Naive thymus-derived CD4-positive, alpha-beta T cell (primary cell): ENCODE data around the gene ZNF280A. TPM values are rescaled to one million over a fixed set of nuclear protein-coding genes. Genes with fewer than 3 reads are reported as not detected.
"Not testable (repeated sequence)": the region's sequence is repeated elsewhere in the genome, so short reads cannot be mapped to it uniquely, and the experiment has no call there.

Source experiments
- ATAC-seq: fragments of 150-1000 bp; cut with Tn5 transposase; 2 replicates; pipeline ENCODE4 v1.10.0; 2021; ENCODE audit warnings: mild to moderate bottlenecking, moderate library complexity
- CTCF ChIA-PET: fragments of 350-600 bp; sonication (Branson Sonifier 250); formaldehyde crosslinking; loops from one replicate; lab custom pipeline; 2021; ENCODE audit warnings: antibody characterized with exemption; lab: Charles Lee
- POLR2A ChIA-PET: fragments of 350-600 bp; sonication (Branson Sonifier 250); formaldehyde crosslinking; loops from one replicate; lab custom pipeline; 2021; ENCODE audit warnings: antibody characterized with exemption, inconsistent platforms; lab: Charles Lee
- DNase-seq, 9 donors: peaks; one replicate each; pipeline versions ENCODE4 v3.0.0 to v3.0.0-alpha.2; 2020 to 2022; ENCODE audit warnings: mixed read lengths in 1 of 9
- H3K27ac ChIP-seq: one replicate; pipeline ENCODE4 v1.7.0; 2013; ENCODE audit warnings: mild to moderate bottlenecking, low read depth, low read length, moderate library complexity
- H3K27me3 ChIP-seq, 2 donors: one replicate each; pipeline ENCODE4 v1.7.0; 2013; ENCODE audit warnings: low read length in 2 of 2, mild to moderate bottlenecking in 2 of 2, moderate library complexity in 2 of 2; ENCODE audit not compliant: control insufficient read depth in 2 of 2, insufficient read depth in 2 of 2
- H3K36me3 ChIP-seq, 3 experiments: 1 replicate in 2 of 3; 2 replicates in 1 of 3; pipeline ENCODE4 v1.7.0; 2013; ENCODE audit warnings: low read length in 3 of 3, mild to moderate bottlenecking in 3 of 3, moderate library complexity in 1 of 3; ENCODE audit not compliant: insufficient read depth in 3 of 3, control insufficient read depth in 2 of 3
- H3K4me1 ChIP-seq, 2 donors: one replicate each; pipeline ENCODE4 v1.7.0; 2013; ENCODE audit warnings: low read length in 2 of 2, mild to moderate bottlenecking in 2 of 2, moderate library complexity in 1 of 2; ENCODE audit not compliant: control insufficient read depth in 2 of 2, insufficient read depth in 2 of 2
- H3K4me3 ChIP-seq: 2 replicates; pipeline ENCODE4 v1.7.0; 2013; ENCODE audit warnings: mild to moderate bottlenecking, low read length
- H3K9me3 ChIP-seq, 3 experiments: 1 replicate in 2 of 3; 2 replicates in 1 of 3; pipeline ENCODE4 v1.7.0; 2013; ENCODE audit warnings: low read length in 3 of 3; ENCODE audit not compliant: control insufficient read depth in 2 of 3
- H3K27ac Mint-ChIP-seq, 9 donors: one replicate each; pipeline ENCODE4 v1.8.0; 2020 to 2022; ENCODE audit warnings: mixed read lengths in 9 of 9, mild to moderate bottlenecking in 8 of 9, moderate library complexity in 5 of 9, inconsistent platforms in 2 of 9
- H3K27me3 Mint-ChIP-seq, 5 donors: one replicate each; pipeline ENCODE4 v1.8.0; 2021 to 2022; ENCODE audit warnings: mixed read lengths in 5 of 5, mild to moderate bottlenecking in 1 of 5
- H3K36me3 Mint-ChIP-seq, 5 donors: one replicate each; pipeline ENCODE4 v1.8.0; 2020 to 2022; ENCODE audit warnings: mixed read lengths in 5 of 5, mild to moderate bottlenecking in 3 of 5, inconsistent platforms in 1 of 5
- H3K4me1 Mint-ChIP-seq, 7 donors: one replicate each; pipeline ENCODE4 v1.8.0; 2020 to 2022; ENCODE audit warnings: mixed read lengths in 7 of 7, mild to moderate bottlenecking in 3 of 7, inconsistent platforms in 1 of 7
- H3K4me3 Mint-ChIP-seq, 10 donors: one replicate each; pipeline ENCODE4 v1.8.0; 2020 to 2022; ENCODE audit warnings: mild to moderate bottlenecking in 10 of 10, mixed read lengths in 10 of 10, moderate library complexity in 6 of 10, inconsistent platforms in 2 of 10
- H3K9me3 Mint-ChIP-seq, 11 donors: one replicate each; pipeline ENCODE4 v1.8.0; 2020 to 2022; ENCODE audit warnings: mixed read lengths in 11 of 11, mild to moderate bottlenecking in 4 of 11, inconsistent platforms in 1 of 11, moderate library complexity in 1 of 11
- intact Hi-C, 2 donors: fragments of 100-400 bp; cut with micrococcal nuclease; formaldehyde crosslinking; loops; one replicate each; pipeline ENCODE4 v1.15.1; 2023
- polyA plus RNA-seq, 2 donors: library from polyadenylated mRNA; unstranded; fragments of 300-500 nt; fragmentation: Illumina TruSeq; gene quantifications; one replicate each; pipeline ENCODE4 v1.2.3, GENCODE V29; 2021
- total RNA-seq, 6 experiments: library from RNA in 5 of 6; stranded (reverse) in 5 of 6; gene quantifications; 1 replicate in 5 of 6; 2 replicates in 1 of 6; pipeline ENCODE4 v1.2.3 and lab custom pipeline; 2021 to 2026

ZNF280A gene
- total and polyA plus RNA-seq, 7 experiments from 2014 or later, result not detected

GRCh38 chr22:22515890-22516289 is 4.2 kb downstream of the ZNF280A start:
- H3K27me3 Mint-ChIP-seq, result peaks cover 21 to 49% (median 30%) of the 10 kb centered on the region in 5 donors
- CTCF ChIA-PET, result no interaction called here

DNA sequence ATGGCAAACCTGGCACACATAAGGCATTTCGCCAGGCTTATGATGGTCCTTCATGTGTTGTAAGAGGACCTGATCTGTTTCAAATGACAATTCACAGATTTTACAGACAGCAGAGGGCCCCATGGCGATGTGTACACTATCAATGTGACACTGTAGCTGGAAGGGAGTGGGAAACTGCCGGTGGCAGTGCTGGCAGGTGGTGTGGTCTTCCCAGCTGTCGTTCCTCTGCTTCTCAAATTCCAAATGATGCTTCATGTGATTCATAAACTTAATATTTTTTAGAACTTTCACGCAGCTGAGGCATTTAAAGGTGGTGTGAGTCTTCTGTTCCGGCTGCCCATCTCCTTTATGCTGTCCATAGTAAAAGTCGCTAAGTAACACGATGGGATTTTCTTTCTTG is 5.6 kb downstream of the ZNF280A start:
- H3K27me3 ChIP-seq, H3K4me1 ChIP-seq, CTCF ChIA-PET, intact Hi-C loops, H3K36me3 Mint-ChIP-seq, H3K9me3 ChIP-seq, DNase-seq, H3K27ac Mint-ChIP-seq, ATAC-seq, H3K27ac ChIP-seq, H3K4me3 Mint-ChIP-seq, H3K4me3 ChIP-seq, H3K4me1 Mint-ChIP-seq, H3K36me3 ChIP-seq, POLR2A ChIA-PET: not testable (repeated sequence)
- H3K27me3 Mint-ChIP-seq, result peaks cover 17 to 47% (median 28%) of the 10 kb centered on the region in 5 donors
- H3K9me3 Mint-ChIP-seq, result peaks cover 0 to 17% (median 5%) of the 10 kb centered on the region in 11 donors

More at GRCh38 chr22:22515890-22516289, 4.2 kb downstream of the ZNF280A start:
- no peak overlapping the region for H3K4me3 Mint-ChIP-seq
- Histone ChIP-seq H3K27me3 (no peaks in the 10 kb centered on the region), H3K4me3 (no peak overlapping the region), H3K9me3 (no peaks in the 10 kb centered on the region), H3K4me1 (no peaks in the 10 kb centered on the region), H3K36me3 (no peaks in the 10 kb centered on the region), H3K27ac (no peak overlapping the region)
- H3K27ac Mint-ChIP-seq, result no peak overlapping the region
- no peak for ATAC-seq
- DNase-seq, result no peak
- H3K36me3 Mint-ChIP-seq, result peaks cover 0 to 5% (median 2%) of the 10 kb centered on the region in 5 donors
- peaks cover 0 to 8% (median 3%) of the 10 kb centered on the region in 11 donors for H3K9me3 Mint-ChIP-seq
- intact Hi-C loops, result no loop called here
- POLR2A ChIA-PET, result no interaction called here
- H3K4me1 Mint-ChIP-seq, result no peaks in the 10 kb centered on the region

DNA sequence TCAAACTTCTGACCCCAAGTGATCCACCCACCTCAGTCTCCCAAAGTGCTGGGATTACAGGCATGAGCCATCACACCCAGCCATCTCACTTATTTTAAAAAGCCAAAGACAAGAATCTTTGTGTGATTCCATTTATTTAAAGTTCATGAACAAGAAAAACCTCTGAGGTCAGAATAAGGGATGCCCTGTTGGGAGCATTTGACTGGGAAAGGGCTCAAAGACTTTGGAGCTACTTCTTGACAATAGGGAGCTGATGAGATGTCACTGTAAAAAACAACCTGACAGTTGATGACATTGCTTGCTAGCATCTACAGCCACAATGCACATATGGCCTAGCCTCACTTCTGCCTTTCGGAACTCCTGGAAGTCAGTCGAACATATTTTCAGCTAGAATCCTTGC is 6.5 kb downstream of the ZNF280A start:
- DNase-seq, result no peak
- peaks cover 0 to 23% (median 5%) of the 10 kb centered on the region in 11 donors for H3K9me3 Mint-ChIP-seq
- H3K4me3 ChIP-seq, result no peak overlapping the region
- intact Hi-C loops, result no loop called here
- H3K36me3 Mint-ChIP-seq, result peaks cover 0 to 6% (median 3%) of the 10 kb centered on the region in 5 donors
- CTCF ChIA-PET, result interaction anchor here (0.7 kb wide), 1 partner anchor 75 kb away, joined by 3 read pairs; no protein-coding TSS in a partner anchor
- no peak overlapping the region for H3K27ac Mint-ChIP-seq
- no peaks in the 10 kb centered on the region for H3K27me3 ChIP-seq
- POLR2A ChIA-PET, result no interaction called here
- H3K27ac ChIP-seq, result no peak overlapping the region
- ATAC-seq, result no peak
- peaks cover 0 to 4% (median 2%) of the 10 kb centered on the region in 7 donors for H3K4me1 Mint-ChIP-seq
- peaks cover 17 to 44% (median 26%) of the 10 kb centered on the region in 5 donors for H3K27me3 Mint-ChIP-seq
- no peak overlapping the region for H3K4me3 Mint-ChIP-seq
- no peaks in the 10 kb centered on the region for H3K36me3 ChIP-seq
- peaks cover 0 to 5% (median 0%) of the 10 kb centered on the region in 3 experiments for H3K9me3 ChIP-seq
- peaks cover 0 to 8% of the 10 kb centered on the region in 2 donors for H3K4me1 ChIP-seq

DNA sequence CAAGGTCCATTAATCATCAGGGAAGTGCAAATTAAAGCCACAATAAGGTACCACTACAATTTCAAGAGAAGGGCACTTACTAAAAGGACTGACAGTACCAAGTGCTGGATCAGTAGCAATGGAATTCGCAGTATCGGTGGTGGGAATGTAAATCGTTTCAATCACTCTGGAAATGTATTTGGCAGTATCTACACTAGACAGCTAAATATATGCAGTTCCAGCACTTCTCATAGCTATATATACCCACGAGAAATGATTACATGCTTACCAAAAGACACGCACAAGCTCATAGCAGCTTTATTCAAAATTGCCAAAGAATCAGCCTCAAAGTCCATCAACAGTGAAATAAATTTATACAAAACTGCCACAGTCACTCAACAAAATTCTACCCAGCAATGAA is 7.1 kb downstream of the ZNF280A start:
- no peak for DNase-seq
- Histone ChIP-seq H3K9me3 (peaks cover 0 to 5% (median 0%) of the 10 kb centered on the region in 3 experiments), H3K27ac (no peak overlapping the region), H3K4me1 (peaks cover 0 to 9% of the 10 kb centered on the region in 2 donors), H3K4me3 (no peak overlapping the region), H3K36me3 (no peaks in the 10 kb centered on the region), H3K27me3 (no peaks in the 10 kb centered on the region)
- ChIA-PET POLR2A (no interaction called here), CTCF (no interaction called here)
- Mint-ChIP-seq H3K27me3 (peaks cover 17 to 44% (median 26%) of the 10 kb centered on the region in 5 donors), H3K4me3 (no peak overlapping the region), H3K36me3 (peaks cover 0 to 7% (median 3%) of the 10 kb centered on the region in 5 donors), H3K4me1 (peaks cover 1 to 5% (median 4%) of the 10 kb centered on the region in 7 donors), H3K9me3 (peaks cover 0 to 24% (median 5%) of the 10 kb centered on the region in 11 donors), H3K27ac (no peak overlapping the region)
- ATAC-seq, result no peak
- intact Hi-C loops, result no loop called here

DNA sequence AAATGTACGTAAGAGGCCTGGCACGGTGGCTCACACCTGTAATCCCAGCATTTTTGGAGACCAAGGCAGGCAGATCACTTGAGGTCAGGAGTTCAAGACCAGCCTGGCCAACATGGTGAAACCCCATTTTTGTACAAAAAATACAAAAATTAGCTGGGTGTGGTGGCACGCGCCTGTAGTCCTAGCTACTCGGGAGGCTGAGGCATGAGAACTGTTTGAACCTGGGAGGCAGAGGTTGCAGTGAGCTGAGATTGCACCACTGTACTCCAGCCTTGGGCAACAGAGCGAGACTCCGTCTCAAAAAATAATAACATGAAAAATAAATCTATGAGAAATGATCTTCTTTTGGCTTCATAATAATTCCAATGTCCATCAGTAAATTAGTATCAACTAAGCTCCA is 9.2 kb downstream of the ZNF280A start:
- DNase-seq, H3K4me3 Mint-ChIP-seq, H3K9me3 ChIP-seq, H3K27ac ChIP-seq, intact Hi-C loops, H3K27ac Mint-ChIP-seq, POLR2A ChIA-PET, H3K27me3 ChIP-seq, ATAC-seq, H3K4me3 ChIP-seq, H3K36me3 ChIP-seq: not testable (repeated sequence)
- peaks cover 9 to 30% (median 11%) of the 10 kb centered on the region in 5 donors for H3K27me3 Mint-ChIP-seq
- H3K9me3 Mint-ChIP-seq, result peaks cover 0 to 24% (median 5%) of the 10 kb centered on the region in 11 donors
- H3K4me1 Mint-ChIP-seq, result peaks cover 7 to 25% (median 18%) of the 10 kb centered on the region in 7 donors
- peaks cover 0 to 15% of the 10 kb centered on the region in 2 donors for H3K4me1 ChIP-seq
- CTCF ChIA-PET, result interaction anchor here (0.6 kb wide), 1 partner anchor 13 kb away, joined by 3 read pairs; no protein-coding TSS in a partner anchor
- peaks cover 7 to 18% (median 9%) of the 10 kb centered on the region in 5 donors for H3K36me3 Mint-ChIP-seq

DNA sequence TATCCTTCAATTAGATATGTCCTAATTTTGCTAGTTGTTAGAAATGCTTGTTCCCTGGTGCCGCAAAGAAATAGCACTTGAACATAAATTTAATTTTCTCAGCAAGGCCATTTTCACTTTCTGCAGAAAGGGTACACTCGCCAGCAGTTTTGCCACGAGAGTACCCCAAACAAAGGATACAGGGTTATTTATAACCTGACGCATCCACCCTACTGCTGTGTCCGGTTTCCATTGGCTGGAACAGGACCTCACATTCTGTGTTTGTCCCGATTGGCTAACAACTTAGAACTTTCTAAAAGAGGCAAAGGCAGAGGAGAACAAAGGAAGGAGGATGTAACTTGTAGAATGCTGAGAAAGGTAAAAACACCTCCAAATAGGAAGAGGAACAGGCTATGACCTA is 10.2 kb downstream of the ZNF280A start:
- H3K36me3 Mint-ChIP-seq, result peaks cover 10 to 19% (median 14%) of the 10 kb centered on the region in 5 donors
- H3K36me3 ChIP-seq, ATAC-seq, intact Hi-C loops, POLR2A ChIA-PET, CTCF ChIA-PET, H3K27me3 ChIP-seq, H3K4me3 ChIP-seq, DNase-seq, H3K9me3 ChIP-seq, H3K27ac ChIP-seq: not testable (repeated sequence)
- H3K27ac Mint-ChIP-seq, result peak overlapping the region in 1 of 9 donors; percentile 82
- H3K4me1 ChIP-seq, result peaks cover 0 to 15% of the 10 kb centered on the region in 2 donors
- peak overlapping the region in 9 of 10 donors; percentile 17 to 88 (median 68) for H3K4me3 Mint-ChIP-seq
- peaks cover 0 to 24% (median 5%) of the 10 kb centered on the region in 11 donors for H3K9me3 Mint-ChIP-seq
- peaks cover 9 to 29% (median 20%) of the 10 kb centered on the region in 7 donors for H3K4me1 Mint-ChIP-seq
- peaks cover 4 to 21% (median 8%) of the 10 kb centered on the region in 5 donors for H3K27me3 Mint-ChIP-seq
